ENCODE results near the gene RAPGEF4. TPM values are rescaled to one million over a fixed set of nuclear protein-coding genes. Genes with fewer than 3 reads are reported as not detected.
A peak's percentile ranks its signal among the peaks of the same experiment; 100 is the strongest.

The RAPGEF4 gene
- total and polyA plus RNA-seq, 12 donors = 1.2 to 11.2 (median 7.9) TPM

DNA sequence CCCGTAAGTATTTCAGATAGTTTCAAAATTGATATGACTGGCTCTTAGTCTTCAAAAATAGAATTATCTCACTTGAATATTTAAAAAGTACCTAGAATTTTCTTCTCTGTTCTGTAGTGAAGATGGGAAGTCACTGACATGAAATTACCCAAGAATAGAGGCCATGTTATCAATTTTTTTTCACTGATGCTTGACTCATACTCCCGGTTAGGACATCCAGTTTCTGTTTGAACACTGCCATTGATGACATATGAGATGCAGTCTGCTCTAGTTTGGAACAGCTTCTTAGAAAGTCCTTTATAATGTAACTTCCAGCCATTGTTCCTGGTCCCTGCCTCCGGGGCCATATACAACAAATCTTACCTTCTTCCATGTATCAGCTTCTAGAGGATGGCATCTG lies 366.0 kb downstream of the RAPGEF4 start:
- H3K4me3 ChIP-seq = no peak overlapping the region
- intact Hi-C loops (cut with DNase I) = no loop called here
- DNase-seq (no peak), ATAC-seq (peak in 6 of 8 donors; percentile 56 to 88 (median 68))
- WGBS, 2 donors = 55 to 62% methylated on average over 3 of the region's 3 CpGs
- peaks cover 0 to 88% (median 38%) of the 10 kb centered on the region in 9 donors for H3K4me1 ChIP-seq
- TF ChIP-seq, protein P1, sequence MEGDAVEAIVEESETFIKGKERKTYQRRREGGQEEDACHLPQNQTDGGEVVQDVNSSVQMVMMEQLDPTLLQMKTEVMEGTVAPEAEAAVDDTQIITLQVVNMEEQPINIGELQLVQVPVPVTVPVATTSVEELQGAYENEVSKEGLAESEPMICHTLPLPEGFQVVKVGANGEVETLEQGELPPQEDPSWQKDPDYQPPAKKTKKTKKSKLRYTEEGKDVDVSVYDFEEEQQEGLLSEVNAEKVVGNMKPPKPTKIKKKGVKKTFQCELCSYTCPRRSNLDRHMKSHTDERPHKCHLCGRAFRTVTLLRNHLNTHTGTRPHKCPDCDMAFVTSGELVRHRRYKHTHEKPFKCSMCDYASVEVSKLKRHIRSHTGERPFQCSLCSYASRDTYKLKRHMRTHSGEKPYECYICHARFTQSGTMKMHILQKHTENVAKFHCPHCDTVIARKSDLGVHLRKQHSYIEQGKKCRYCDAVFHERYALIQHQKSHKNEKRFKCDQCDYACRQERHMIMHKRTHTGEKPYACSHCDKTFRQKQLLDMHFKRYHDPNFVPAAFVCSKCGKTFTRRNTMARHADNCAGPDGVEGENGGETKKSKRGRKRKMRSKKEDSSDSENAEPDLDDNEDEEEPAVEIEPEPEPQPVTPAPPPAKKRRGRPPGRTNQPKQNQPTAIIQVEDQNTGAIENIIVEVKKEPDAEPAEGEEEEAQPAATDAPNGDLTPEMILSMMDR (IDR thresholded peaks at IDR 0.05) = no peak
- H3K36me3 ChIP-seq = peaks cover 0 to 22% (median 0%) of the 10 kb centered on the region in 9 donors
- no peaks in the 10 kb centered on the region for H3K9me3 ChIP-seq
- H3K27ac ChIP-seq = peak overlapping the region in 4 of 10 donors; percentile 4 to 26 (median 12)
- H3K27me3 ChIP-seq = no peaks in the 10 kb centered on the region

Other genes with a start within 250 kb of the RAPGEF4 start
- gene PDK1, start 179.8 kb upstream of the RAPGEF4 start, total RNA-seq = 100 to 1,000 TPM in 1 of 10 donors, 10 to 100 TPM in 9; 34.8 to 106 (median 54.3) TPM
- 1 to 10 TPM; 4.2 to 9.8 TPM for gene PDK1, start 179.8 kb upstream of the RAPGEF4 start, polyA plus RNA-seq